Choroid plexus epithelial cell (primary cell): ENCODE measurements around the gene PRR15.

ENCODE experiments used
- DNase-seq: peaks from one replicate; pipeline ENCODE4 v3.0.0-alpha.2; 2010; ENCODE audit warnings: low read depth
- H3K4me3 ChIP-seq: 2 replicates; pipeline ENCODE4 v1.5.1; 2011; ENCODE audit warnings: low read depth, mild to moderate bottlenecking, control low read depth, low read length, moderate library complexity
- CTCF ChIP-seq: conservative IDR thresholded peaks from 2 replicates; pipeline ENCODE4 v1.5.1; 2011; ENCODE audit warnings: low read depth, mild to moderate bottlenecking, control low read depth, inconsistent platforms, low read length, moderate library complexity

The PRR15 gene

DNA sequence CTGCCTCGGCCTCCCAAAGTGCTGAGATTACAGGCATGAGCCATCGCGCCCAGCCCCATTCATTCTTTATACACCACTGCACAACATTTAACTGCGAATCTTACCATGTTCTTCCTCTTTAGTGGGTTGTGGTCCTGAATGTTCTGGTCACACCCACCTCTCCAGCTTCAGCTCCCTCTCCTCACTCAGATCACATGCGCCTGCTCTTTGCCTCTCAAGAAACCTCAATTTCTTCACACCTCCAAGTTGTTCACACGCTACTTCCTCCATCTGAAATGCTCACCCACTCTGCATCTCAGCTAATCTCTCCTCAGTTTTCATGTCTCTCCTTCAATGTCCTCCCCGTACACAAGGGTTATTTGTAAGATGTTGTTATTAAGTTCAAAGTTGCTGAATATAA, 2.4 kb upstream of the PRR15 start:
- H3K4me3 ChIP-seq, result no peak overlapping the region
- TF ChIP-seq CTCF, result no peak
- no peak for DNase-seq

DNA sequence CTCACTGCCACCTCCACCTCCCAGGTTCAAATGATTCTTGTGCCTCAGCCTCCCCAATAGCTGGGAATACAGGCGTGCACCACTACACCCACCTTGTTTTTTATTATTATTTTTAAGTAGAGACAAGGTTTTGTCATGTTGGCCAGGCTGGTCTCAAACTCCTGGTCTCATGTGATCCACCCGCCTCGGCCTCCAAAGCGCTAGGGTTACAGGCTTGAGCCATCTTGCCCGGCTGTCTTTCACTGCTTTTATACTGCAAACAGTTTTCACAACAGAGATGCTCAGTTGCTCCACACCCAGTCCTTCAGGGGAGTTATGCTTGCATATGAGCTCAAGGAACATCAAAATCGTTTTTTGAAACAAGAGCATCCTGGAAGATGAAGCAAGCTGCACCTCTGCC, 1.3 kb upstream of the PRR15 start:
- no peak for TF ChIP-seq CTCF
- DNase-seq, result peak; percentile 14
- H3K4me3 ChIP-seq, result no peak overlapping the region

- peak overlapping the region; percentile 57 for H3K4me3 ChIP-seq
- no peak for TF ChIP-seq CTCF
- DNase-seq, result peak; percentile 46
Observed at GRCh38 chr7:29564496-29565223, 1.0 kb downstream of the PRR15 start.

DNA sequence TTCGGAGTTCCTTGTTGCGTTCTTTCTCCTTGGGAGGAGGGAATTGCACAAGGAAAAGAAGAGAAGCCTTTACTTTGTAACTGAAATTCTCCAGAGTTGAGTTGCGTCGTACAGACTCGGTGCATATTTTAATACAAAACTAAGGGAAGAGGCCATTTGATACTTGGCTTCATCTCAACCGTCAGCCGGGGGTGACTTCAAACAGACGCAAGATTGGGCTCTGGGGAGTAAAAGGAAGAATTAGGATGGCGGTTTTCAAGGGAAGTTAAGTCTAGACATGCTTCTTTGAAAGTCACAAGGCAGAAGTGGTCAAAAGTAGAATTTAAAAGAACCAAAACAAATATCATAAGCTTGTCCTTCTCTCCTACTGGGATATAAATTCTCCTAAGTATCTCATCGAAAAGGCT, 1.6 kb downstream of the PRR15 start:
- DNase-seq, result peak; percentile 25
- H3K4me3 ChIP-seq, result peak overlapping the region; percentile 61
- TF ChIP-seq CTCF, result no peak

- DNase-seq, result no peak
- peak overlapping the region; percentile 61 for H3K4me3 ChIP-seq
- TF ChIP-seq CTCF, result no peak
Observed at GRCh38 chr7:29565634-29565981, 2.0 kb downstream of the PRR15 start.

DNA sequence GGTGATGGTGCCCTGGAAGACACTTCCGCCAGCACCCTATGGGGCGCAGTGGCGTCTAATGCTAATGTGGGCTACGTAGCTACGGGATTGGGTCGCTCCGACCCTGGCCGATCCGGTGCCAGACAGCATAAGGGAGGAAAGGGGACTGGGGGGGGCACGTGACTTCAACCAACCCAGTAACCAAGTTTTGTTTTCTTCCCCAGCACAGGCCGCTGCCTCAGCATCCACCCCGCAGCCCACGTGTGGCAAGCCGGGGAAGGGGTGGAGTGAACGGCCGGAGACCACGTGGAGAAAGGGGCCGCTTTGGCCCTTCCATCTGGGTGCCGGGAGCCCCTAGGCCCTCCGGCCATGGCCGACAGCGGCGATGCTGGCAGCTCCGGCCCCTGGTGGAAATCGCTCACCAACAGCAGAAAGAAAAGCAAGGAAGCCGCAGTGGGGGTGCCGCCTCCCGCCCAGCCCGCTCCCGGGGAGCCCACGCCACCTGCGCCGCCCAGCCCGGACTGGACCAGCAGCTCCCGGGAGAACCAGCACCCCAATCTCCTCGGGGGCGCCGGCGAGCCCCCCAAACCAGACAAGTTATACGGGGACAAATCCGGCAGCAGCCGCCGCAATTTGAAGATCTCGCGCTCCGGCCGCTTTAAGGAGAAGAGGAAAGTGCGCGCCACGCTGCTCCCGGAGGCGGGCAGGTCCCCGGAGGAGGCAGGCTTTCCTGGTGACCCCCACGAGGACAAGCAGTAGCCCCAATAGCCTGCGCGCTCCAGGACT, 2.5 kb downstream of the PRR15 start:
- H3K4me3 ChIP-seq, result peak overlapping the region; percentile 61
- no peak for TF ChIP-seq CTCF
- peak; percentile 24 for DNase-seq
